Sigmoid colon (tissue), 4 donors: ENCODE data around the gene SEZ6L2.

Experiments used
- POLR2AphosphoS5 ChIP-seq, 4 donors: sonication (generic); formaldehyde crosslinking; IDR thresholded peaks; one replicate each; pipeline ENCODE4 v1.6.1; 2017; ENCODE audit warnings: antibody characterized with exemption in 4 of 4
- TF ChIP-seq, protein P1 (sequence below), 4 experiments: fragments of 450-650 bp in 3 of 4; fragments of 200-600 bp in 1 of 4; IDR thresholded peaks; one replicate each; pipeline ENCODE4 v1.5.1; 2016 to 2019; ENCODE audit warnings: antibody characterized with exemption in 4 of 4, mild to moderate bottlenecking in 3 of 4, moderate library complexity in 2 of 4

DNA sequence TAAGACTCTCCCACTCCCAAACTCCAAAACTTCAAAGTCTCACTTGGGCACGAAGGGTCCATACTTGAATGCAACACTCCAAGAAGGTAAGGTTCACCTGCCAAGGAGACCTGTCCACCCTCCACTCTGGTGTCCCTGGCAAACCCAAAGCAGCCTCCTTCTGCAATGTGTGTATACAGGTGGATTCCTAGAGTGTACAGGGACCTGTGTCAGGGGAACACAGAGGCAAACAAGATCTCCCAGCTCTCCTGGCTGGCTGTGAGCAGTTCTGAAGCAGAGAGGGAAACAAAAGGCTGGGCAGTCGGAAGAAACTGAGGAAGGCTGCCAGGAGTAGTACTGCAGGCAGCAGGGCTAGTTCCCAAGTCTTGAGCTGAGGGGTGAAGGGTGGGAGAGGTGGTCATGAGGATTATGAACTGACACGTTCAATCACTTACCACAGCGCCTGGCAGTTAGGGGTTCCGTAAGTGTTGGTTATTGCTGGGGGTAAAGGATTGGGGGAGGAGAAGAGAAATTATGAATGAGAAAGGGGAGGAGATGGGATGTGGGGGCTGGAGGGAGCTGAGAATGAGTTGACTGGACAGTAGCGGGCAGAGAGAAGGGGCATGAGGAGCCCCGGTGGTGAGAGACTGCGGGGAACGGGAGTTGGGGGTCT is 25.9 kb upstream of the SEZ6L2 start:
- TF ChIP-seq, protein P1, sequence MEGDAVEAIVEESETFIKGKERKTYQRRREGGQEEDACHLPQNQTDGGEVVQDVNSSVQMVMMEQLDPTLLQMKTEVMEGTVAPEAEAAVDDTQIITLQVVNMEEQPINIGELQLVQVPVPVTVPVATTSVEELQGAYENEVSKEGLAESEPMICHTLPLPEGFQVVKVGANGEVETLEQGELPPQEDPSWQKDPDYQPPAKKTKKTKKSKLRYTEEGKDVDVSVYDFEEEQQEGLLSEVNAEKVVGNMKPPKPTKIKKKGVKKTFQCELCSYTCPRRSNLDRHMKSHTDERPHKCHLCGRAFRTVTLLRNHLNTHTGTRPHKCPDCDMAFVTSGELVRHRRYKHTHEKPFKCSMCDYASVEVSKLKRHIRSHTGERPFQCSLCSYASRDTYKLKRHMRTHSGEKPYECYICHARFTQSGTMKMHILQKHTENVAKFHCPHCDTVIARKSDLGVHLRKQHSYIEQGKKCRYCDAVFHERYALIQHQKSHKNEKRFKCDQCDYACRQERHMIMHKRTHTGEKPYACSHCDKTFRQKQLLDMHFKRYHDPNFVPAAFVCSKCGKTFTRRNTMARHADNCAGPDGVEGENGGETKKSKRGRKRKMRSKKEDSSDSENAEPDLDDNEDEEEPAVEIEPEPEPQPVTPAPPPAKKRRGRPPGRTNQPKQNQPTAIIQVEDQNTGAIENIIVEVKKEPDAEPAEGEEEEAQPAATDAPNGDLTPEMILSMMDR (IDR thresholded peaks at IDR 0.05), result no peak
- no peak for TF ChIP-seq POLR2AphosphoS5 (IDR thresholded peaks at IDR 0.05)
